Epithelial cell of proximal tubule (primary cell): ENCODE results near the gene ISLR2. TPM values are rescaled to one million over a fixed set of nuclear protein-coding genes. Genes with fewer than 3 reads are reported as not detected.
"Not testable (repeated sequence)": the region's sequence is repeated elsewhere in the genome, so short reads cannot be mapped to it uniquely, and the experiment has no call there.

Experiments
- DNase-seq: peaks from one replicate; pipeline ENCODE4 v3.0.0-alpha.2; 2011; ENCODE audit warnings: low read depth
- H3K4me3 ChIP-seq: 2 replicates; pipeline ENCODE4 v1.5.1; 2011; ENCODE audit warnings: low read depth, mild to moderate bottlenecking, low read length
- total RNA-seq: library from RNA; depleted of rRNA; stranded (reverse); fragments of >200 nt; gene quantifications from 2 replicates; pipeline ENCODE4 v1.2.3, GENCODE V29; 2015
- TF ChIP-seq, protein P1 (sequence below): conservative IDR thresholded peaks from 2 replicates; pipeline ENCODE4 v1.5.1; 2012; ENCODE audit warnings: low read depth, mild to moderate bottlenecking, low read length

Gene ISLR2, protein sequence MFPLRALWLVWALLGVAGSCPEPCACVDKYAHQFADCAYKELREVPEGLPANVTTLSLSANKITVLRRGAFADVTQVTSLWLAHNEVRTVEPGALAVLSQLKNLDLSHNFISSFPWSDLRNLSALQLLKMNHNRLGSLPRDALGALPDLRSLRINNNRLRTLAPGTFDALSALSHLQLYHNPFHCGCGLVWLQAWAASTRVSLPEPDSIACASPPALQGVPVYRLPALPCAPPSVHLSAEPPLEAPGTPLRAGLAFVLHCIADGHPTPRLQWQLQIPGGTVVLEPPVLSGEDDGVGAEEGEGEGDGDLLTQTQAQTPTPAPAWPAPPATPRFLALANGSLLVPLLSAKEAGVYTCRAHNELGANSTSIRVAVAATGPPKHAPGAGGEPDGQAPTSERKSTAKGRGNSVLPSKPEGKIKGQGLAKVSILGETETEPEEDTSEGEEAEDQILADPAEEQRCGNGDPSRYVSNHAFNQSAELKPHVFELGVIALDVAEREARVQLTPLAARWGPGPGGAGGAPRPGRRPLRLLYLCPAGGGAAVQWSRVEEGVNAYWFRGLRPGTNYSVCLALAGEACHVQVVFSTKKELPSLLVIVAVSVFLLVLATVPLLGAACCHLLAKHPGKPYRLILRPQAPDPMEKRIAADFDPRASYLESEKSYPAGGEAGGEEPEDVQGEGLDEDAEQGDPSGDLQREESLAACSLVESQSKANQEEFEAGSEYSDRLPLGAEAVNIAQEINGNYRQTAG
- total RNA-seq, result not detected in 2 replicates

DNA sequence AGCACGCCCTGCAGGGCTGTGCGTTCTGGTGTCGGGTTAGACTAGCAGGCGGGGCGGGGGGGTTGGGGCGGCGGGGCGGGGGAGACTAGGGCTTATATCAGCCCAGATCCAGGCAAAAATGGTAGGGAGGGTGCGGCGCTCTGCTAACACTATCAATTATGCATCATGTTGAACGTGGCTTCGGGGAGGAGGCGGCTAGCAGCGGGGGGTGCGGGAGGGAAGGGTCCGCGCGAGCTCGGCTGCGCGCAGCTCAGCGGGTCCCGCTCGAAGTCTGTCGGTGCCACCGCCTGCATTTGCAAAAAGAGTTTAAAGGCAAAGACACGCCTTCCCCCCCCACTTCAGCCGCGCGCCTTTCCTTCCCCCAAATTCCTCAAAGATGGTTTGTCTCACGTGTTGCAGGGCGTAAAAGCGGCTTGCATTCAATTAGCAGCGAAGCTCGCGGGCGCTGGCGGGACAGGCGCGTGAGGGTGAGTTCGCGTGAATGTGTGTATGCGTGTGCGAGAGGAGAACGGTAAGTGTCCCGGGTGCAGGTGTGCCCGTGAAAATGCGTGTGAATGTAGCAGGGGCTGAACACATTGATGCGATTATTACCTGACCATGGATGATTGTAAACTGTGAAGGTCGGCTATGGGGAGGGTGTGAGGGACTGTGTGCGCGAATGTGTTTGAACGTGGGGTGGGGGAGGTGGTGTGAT, at the start of gene ISLR2:
ISLR2 (plus strand) TSS at position 432 of the 694 bp plus-strand sequence. CDS start 2,169 bp downstream, outside the sequence.
- H3K4me3 ChIP-seq, result no peak within 1 kb of the TSS
- TF ChIP-seq, protein P1, sequence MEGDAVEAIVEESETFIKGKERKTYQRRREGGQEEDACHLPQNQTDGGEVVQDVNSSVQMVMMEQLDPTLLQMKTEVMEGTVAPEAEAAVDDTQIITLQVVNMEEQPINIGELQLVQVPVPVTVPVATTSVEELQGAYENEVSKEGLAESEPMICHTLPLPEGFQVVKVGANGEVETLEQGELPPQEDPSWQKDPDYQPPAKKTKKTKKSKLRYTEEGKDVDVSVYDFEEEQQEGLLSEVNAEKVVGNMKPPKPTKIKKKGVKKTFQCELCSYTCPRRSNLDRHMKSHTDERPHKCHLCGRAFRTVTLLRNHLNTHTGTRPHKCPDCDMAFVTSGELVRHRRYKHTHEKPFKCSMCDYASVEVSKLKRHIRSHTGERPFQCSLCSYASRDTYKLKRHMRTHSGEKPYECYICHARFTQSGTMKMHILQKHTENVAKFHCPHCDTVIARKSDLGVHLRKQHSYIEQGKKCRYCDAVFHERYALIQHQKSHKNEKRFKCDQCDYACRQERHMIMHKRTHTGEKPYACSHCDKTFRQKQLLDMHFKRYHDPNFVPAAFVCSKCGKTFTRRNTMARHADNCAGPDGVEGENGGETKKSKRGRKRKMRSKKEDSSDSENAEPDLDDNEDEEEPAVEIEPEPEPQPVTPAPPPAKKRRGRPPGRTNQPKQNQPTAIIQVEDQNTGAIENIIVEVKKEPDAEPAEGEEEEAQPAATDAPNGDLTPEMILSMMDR, result no peak
- DNase-seq, result no peak

GRCh38 chr15:74082450-74082849, 47.9 kb upstream of the ISLR2 start, which contains the start of gene GOLGA6A:
TSS of gene GOLGA6A (minus strand) at chr15:74082550. CDS start at chr15:74082509, 41 bp downstream.
- H3K4me3 ChIP-seq, DNase-seq: not testable (repeated sequence)

- DNase-seq, H3K4me3 ChIP-seq: not testable (repeated sequence)
Observed at GRCh38 chr15:74094567-74094966, 35.8 kb upstream of the ISLR2 start.

GRCh38 chr15:74095610-74096009, 34.8 kb upstream of the ISLR2 start:
- H3K4me3 ChIP-seq, DNase-seq: not testable (repeated sequence)

GRCh38 chr15:74096753-74097474, 33.5 kb upstream of the ISLR2 start:
- not testable (repeated sequence) for H3K4me3 ChIP-seq, DNase-seq

DNA sequence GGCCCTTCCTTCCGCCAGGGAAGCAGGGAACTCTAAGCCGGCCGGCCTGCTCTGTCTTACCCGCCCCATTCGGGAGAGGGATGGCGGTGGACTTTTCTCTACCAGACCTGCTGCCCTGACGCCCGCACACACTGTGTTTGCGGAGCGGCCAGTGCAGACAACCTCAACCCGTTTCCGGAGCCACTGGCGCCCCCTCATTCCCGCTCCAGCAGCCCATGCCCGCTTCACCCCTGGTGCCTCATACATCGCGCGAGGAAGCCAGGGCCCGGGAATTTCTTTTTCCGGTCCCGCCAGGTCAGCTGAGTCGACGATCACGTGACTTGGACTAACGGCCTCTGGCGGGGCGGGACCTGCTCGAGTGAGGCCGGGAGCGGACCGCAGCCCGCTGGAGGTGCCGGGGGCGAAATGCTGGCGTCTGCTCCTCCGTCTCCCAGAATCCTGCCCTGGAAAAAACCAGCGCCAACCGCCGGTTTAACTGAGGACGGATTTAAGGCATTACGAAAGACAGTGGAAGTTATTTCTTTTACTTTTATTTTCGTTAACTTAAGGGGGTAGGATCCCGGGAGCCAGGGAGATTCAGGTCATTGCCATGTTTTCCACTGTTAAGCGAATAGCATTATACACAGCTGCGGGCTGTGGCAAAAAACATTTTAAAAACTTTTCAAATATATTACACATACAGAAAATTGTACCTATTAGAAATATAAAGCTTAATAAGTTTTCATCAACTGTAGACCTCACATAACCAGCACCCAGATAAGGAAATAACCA, 30.2 kb upstream of the ISLR2 start:
- H3K4me3 ChIP-seq, result peak overlapping the region; percentile 45
- peak; percentile 23 for DNase-seq

- TF ChIP-seq, protein P1, result no peak
Observed at GRCh38 chr15:74108111-74108510, 22.3 kb upstream of the ISLR2 start.

GRCh38 chr15:74108611-74109010, 21.8 kb upstream of the ISLR2 start:
- not testable (repeated sequence) for H3K4me3 ChIP-seq, DNase-seq

More at GRCh38 chr15:74108111-74108510, 22.3 kb upstream of the ISLR2 start:
- no peak for DNase-seq
- H3K4me3 ChIP-seq, result no peak overlapping the region

GRCh38 chr15:74109713-74110112, 20.7 kb upstream of the ISLR2 start:
- TF ChIP-seq, protein P1, result no peak
- no peak overlapping the region for H3K4me3 ChIP-seq
- DNase-seq, result no peak
